ENCODE results near the gene RUNX2.
"Not testable (repeated sequence)": the region's sequence is repeated elsewhere in the genome, so short reads cannot be mapped to it uniquely, and the experiment has no call there.

RUNX2 gene

GRCh38 chr6:45458672-45459071, 130.5 kb downstream of the RUNX2 start:
- H3K4me3 ChIP-seq (ENCODE audit: low read length) = no peak overlapping the region
- H3K27ac ChIP-seq (ENCODE audit: low read length) = no peak overlapping the region
- no CpG with 5 or more reads among the region's 2 CpGs for WGBS (ENCODE audit: insufficient coverage, insufficient read length)
- no peaks in the 10 kb centered on the region for H3K9me3 ChIP-seq (ENCODE audit: control insufficient read depth, insufficient read depth, low read length)
- DNase-seq (ENCODE audit: low read depth, low spot score) = no peak
- H3K27me3 ChIP-seq (ENCODE audit: control insufficient read depth, insufficient read depth, low read length) = no peaks in the 10 kb centered on the region
- H3K36me3 ChIP-seq (ENCODE audit: control insufficient read depth, insufficient read depth, low read length) = no peaks in the 10 kb centered on the region
- H3K4me1 ChIP-seq (ENCODE audit: control insufficient read depth, insufficient read depth, low read length) = no peaks in the 10 kb centered on the region

DNA sequence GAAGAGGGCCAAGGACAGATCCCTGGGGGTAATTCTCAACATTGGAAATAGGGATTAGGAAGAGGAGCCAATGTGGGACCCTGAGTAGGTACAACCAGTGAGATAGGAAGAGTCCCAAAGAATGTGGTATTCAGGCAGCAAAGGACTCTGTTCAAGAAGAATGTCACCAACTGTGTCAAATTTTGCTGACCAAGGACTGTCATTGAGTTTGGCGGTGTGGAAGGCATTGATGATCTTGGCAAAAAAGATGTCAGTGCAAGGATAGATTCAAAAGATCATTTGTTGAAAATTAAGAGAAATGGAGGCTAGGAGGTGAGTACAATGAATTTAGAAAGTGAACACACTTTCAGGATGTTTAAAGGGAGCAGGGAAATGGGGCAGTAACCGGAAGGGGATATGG, 132.0 kb downstream of the RUNX2 start:
- no peak overlapping the region for H3K4me3 ChIP-seq (ENCODE audit: low read length)
- no CpG with 5 or more reads among the region's 2 CpGs for WGBS (ENCODE audit: insufficient coverage, insufficient read length)
- no peaks in the 10 kb centered on the region for H3K27me3 ChIP-seq (ENCODE audit: control insufficient read depth, insufficient read depth, low read length)
- H3K4me1 ChIP-seq (ENCODE audit: control insufficient read depth, insufficient read depth, low read length) = no peaks in the 10 kb centered on the region
- H3K9me3 ChIP-seq (ENCODE audit: control insufficient read depth, insufficient read depth, low read length) = no peaks in the 10 kb centered on the region
- no peaks in the 10 kb centered on the region for H3K36me3 ChIP-seq (ENCODE audit: control insufficient read depth, insufficient read depth, low read length)
- H3K27ac ChIP-seq (ENCODE audit: low read length) = no peak overlapping the region
- DNase-seq (ENCODE audit: low read depth, low spot score) = no peak

GRCh38 chr6:45461486-45461885, 133.4 kb downstream of the RUNX2 start:
- WGBS (ENCODE audit: insufficient coverage, insufficient read length) = 100% methylated on average over 2 of the region's 3 CpGs
- H3K9me3 ChIP-seq (ENCODE audit: control insufficient read depth, insufficient read depth, low read length) = no peaks in the 10 kb centered on the region
- H3K27me3 ChIP-seq (ENCODE audit: control insufficient read depth, insufficient read depth, low read length) = no peaks in the 10 kb centered on the region
- H3K4me3 ChIP-seq (ENCODE audit: low read length) = no peak overlapping the region
- DNase-seq (ENCODE audit: low read depth, low spot score) = no peak
- H3K36me3 ChIP-seq (ENCODE audit: control insufficient read depth, insufficient read depth, low read length) = no peaks in the 10 kb centered on the region
- H3K27ac ChIP-seq (ENCODE audit: low read length) = no peak overlapping the region
- H3K4me1 ChIP-seq (ENCODE audit: control insufficient read depth, insufficient read depth, low read length) = no peaks in the 10 kb centered on the region

GRCh38 chr6:45462190-45463134, 134.3 kb downstream of the RUNX2 start:
- no peak overlapping the region for H3K27ac ChIP-seq (ENCODE audit: low read length)
- no peaks in the 10 kb centered on the region for H3K36me3 ChIP-seq (ENCODE audit: control insufficient read depth, insufficient read depth, low read length)
- H3K9me3 ChIP-seq (ENCODE audit: control insufficient read depth, insufficient read depth, low read length) = no peaks in the 10 kb centered on the region
- DNase-seq (ENCODE audit: low read depth, low spot score) = no peak
- no peak overlapping the region for H3K4me3 ChIP-seq (ENCODE audit: low read length)
- H3K27me3 ChIP-seq (ENCODE audit: control insufficient read depth, insufficient read depth, low read length) = no peaks in the 10 kb centered on the region
- WGBS (ENCODE audit: insufficient coverage, insufficient read length) = 100% methylated on average over 1 of the region's 7 CpGs
- H3K4me1 ChIP-seq (ENCODE audit: control insufficient read depth, insufficient read depth, low read length) = no peaks in the 10 kb centered on the region

GRCh38 chr6:45464685-45465084, 136.6 kb downstream of the RUNX2 start:
- Histone ChIP-seq H3K4me1 (ENCODE audit: control insufficient read depth, insufficient read depth, low read length) (no peaks in the 10 kb centered on the region), H3K27ac (ENCODE audit: low read length) (no peak overlapping the region), H3K9me3 (ENCODE audit: control insufficient read depth, insufficient read depth, low read length) (no peaks in the 10 kb centered on the region), H3K4me3 (ENCODE audit: low read length) (no peak overlapping the region), H3K27me3 (ENCODE audit: control insufficient read depth, insufficient read depth, low read length) (no peaks in the 10 kb centered on the region), H3K36me3 (ENCODE audit: control insufficient read depth, insufficient read depth, low read length) (no peaks in the 10 kb centered on the region)
- DNase-seq (ENCODE audit: low read depth, low spot score) = no peak

DNA sequence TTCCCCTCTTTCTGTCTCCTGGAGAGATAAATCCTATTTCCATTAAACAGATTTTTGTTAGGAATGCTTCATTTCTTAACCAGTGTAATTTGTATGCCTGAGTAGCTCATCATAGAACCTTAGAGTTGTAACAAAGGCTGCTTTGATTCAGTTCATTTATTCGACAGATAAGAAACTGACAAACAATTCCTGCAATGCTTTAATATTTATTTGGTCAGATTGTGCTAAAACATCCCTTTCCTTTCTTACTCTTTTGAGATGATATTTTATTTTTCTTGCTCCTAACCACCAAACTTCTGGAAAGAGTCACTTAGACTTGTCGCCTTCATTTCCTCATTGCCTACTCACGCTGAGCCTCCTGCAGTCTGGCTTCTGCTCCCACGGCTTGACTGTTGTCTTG, 138.6 kb downstream of the RUNX2 start:
- H3K36me3 ChIP-seq (ENCODE audit: control insufficient read depth, insufficient read depth, low read length) = no peaks in the 10 kb centered on the region
- no peaks in the 10 kb centered on the region for H3K4me1 ChIP-seq (ENCODE audit: control insufficient read depth, insufficient read depth, low read length)
- H3K9me3 ChIP-seq (ENCODE audit: control insufficient read depth, insufficient read depth, low read length) = no peaks in the 10 kb centered on the region
- H3K27me3 ChIP-seq (ENCODE audit: control insufficient read depth, insufficient read depth, low read length) = no peaks in the 10 kb centered on the region
- no peak overlapping the region for H3K27ac ChIP-seq (ENCODE audit: low read length)
- H3K4me3 ChIP-seq (ENCODE audit: low read length) = no peak overlapping the region
- WGBS (ENCODE audit: insufficient coverage, insufficient read length) = no CpG with 5 or more reads among the region's 4 CpGs
- no peak for DNase-seq (ENCODE audit: low read depth, low spot score)

- H3K4me1 ChIP-seq (ENCODE audit: control insufficient read depth, insufficient read depth, low read length); H3K27ac ChIP-seq (ENCODE audit: low read length); H3K36me3 ChIP-seq (ENCODE audit: control insufficient read depth, insufficient read depth, low read length); H3K9me3 ChIP-seq (ENCODE audit: control insufficient read depth, insufficient read depth, low read length); H3K27me3 ChIP-seq (ENCODE audit: control insufficient read depth, insufficient read depth, low read length); H3K4me3 ChIP-seq (ENCODE audit: low read length); DNase-seq (ENCODE audit: low read depth, low spot score): not testable (repeated sequence)
- no CpG with 5 or more reads among the region's 6 CpGs for WGBS (ENCODE audit: insufficient coverage, insufficient read length)
These were observed 139.3 kb downstream of the RUNX2 start for GRCh38 chr6:45467417-45467816.

DNA sequence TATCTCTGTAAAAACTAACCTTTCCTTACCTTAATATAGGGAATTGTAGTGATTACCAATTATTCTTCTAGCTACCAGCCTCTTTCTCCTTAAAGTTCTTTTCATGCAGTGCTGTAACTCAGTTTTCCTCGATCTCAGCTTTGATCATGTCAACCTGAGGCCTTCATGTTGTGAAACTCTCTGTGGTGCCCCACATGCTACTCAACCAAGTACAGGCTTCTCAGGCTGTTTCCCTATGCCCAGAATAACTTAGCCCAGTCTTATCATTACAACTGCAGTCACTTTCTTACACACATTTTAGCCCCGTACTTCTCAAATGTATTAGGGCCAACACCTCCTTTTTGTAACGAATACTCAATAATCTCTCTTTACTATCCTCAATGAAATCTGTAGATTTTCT, 139.7 kb downstream of the RUNX2 start:
- Histone ChIP-seq H3K27ac (ENCODE audit: low read length) (no peak overlapping the region), H3K4me3 (ENCODE audit: low read length) (no peak overlapping the region), H3K4me1 (ENCODE audit: control insufficient read depth, insufficient read depth, low read length) (no peaks in the 10 kb centered on the region), H3K27me3 (ENCODE audit: control insufficient read depth, insufficient read depth, low read length) (no peaks in the 10 kb centered on the region), H3K9me3 (ENCODE audit: control insufficient read depth, insufficient read depth, low read length) (no peaks in the 10 kb centered on the region), H3K36me3 (ENCODE audit: control insufficient read depth, insufficient read depth, low read length) (no peaks in the 10 kb centered on the region)
- 100% methylated on average over 2 of the region's 3 CpGs for WGBS (ENCODE audit: insufficient coverage, insufficient read length)
- no peak for DNase-seq (ENCODE audit: low read depth, low spot score)

- no peak overlapping the region for H3K27ac ChIP-seq (ENCODE audit: low read length)
- WGBS (ENCODE audit: insufficient coverage, insufficient read length) = no CpG with 5 or more reads among the region's 4 CpGs
These were observed 141.5 kb downstream of the RUNX2 start for GRCh38 chr6:45469663-45470062.

DNA sequence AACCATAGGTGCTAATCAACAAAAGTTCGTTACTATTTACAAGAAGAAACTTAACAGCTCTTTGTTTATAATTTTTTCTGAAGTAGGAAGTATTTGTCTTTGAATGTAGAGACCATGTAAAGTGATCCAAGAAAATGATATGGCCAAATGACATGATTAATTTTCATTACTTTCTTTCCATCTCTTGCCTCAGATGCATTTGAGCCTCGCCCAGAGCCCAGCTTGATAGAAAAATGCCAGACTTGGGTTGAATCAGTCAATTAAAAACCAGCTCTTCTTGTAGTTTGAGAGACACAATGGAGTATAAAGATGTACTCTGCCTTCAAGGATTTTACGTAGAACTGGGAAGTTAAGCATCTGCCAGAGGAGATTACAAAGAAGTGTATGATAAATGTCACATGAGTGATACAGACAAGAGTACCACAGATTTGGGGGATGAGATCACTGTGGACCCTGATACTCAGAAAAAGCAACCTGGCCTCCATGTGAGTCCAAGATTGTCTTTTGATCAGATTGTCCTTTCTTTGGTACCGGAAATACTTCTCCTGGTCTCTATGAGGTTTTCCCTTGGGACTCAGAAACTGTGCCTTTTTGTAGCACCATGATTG, 142.1 kb downstream of the RUNX2 start:
- Histone ChIP-seq H3K4me1 (ENCODE audit: control insufficient read depth, insufficient read depth, low read length) (no peaks in the 10 kb centered on the region), H3K36me3 (ENCODE audit: control insufficient read depth, insufficient read depth, low read length) (no peaks in the 10 kb centered on the region), H3K9me3 (ENCODE audit: control insufficient read depth, insufficient read depth, low read length) (no peaks in the 10 kb centered on the region), H3K4me3 (ENCODE audit: low read length) (no peak overlapping the region), H3K27me3 (ENCODE audit: control insufficient read depth, insufficient read depth, low read length) (no peaks in the 10 kb centered on the region), H3K27ac (ENCODE audit: low read length) (no peak overlapping the region)
- DNase-seq (ENCODE audit: low read depth, low spot score) = no peak
- no CpG with 5 or more reads among the region's 4 CpGs for WGBS (ENCODE audit: insufficient coverage, insufficient read length)

More at GRCh38 chr6:45469663-45470062, 141.5 kb downstream of the RUNX2 start:
- Histone ChIP-seq H3K27me3 (ENCODE audit: control insufficient read depth, insufficient read depth, low read length) (no peaks in the 10 kb centered on the region), H3K36me3 (ENCODE audit: control insufficient read depth, insufficient read depth, low read length) (no peaks in the 10 kb centered on the region), H3K4me3 (ENCODE audit: low read length) (no peak overlapping the region), H3K4me1 (ENCODE audit: control insufficient read depth, insufficient read depth, low read length) (no peaks in the 10 kb centered on the region), H3K9me3 (ENCODE audit: control insufficient read depth, insufficient read depth, low read length) (no peaks in the 10 kb centered on the region)
- no peak for DNase-seq (ENCODE audit: low read depth, low spot score)

All from iPS DF 6.9 (cell line).